AG10803 (cell line): ENCODE data around the gene PRKCE.

ENCODE experiments used
- DNase-seq: peaks from one replicate; pipeline ENCODE4 v3.0.0; 2010; ENCODE audit warnings: low read depth
- H3K4me3 ChIP-seq: 2 replicates; pipeline ENCODE4 v1.5.1; 2011; ENCODE audit warnings: mild to moderate bottlenecking, low read length, control low read depth
- CTCF ChIP-seq: conservative IDR thresholded peaks from 2 replicates; pipeline ENCODE4 v1.5.1; 2011; ENCODE audit warnings: mild to moderate bottlenecking, low read length, control low read depth, inconsistent platforms

Gene PRKCE

GRCh38 chr2:45897842-45898241 lies 246.4 kb downstream of the PRKCE start:
- DNase-seq: no peak
- no peak overlapping the region for H3K4me3 ChIP-seq
- TF ChIP-seq CTCF: no peak

GRCh38 chr2:45898819-45899218 lies 247.3 kb downstream of the PRKCE start:
- DNase-seq: no peak
- no peak for TF ChIP-seq CTCF
- no peak overlapping the region for H3K4me3 ChIP-seq

- DNase-seq: no peak
These were observed 248.5 kb downstream of the PRKCE start for GRCh38 chr2:45899926-45900325.

GRCh38 chr2:45901468-45902032 lies 250.1 kb downstream of the PRKCE start:
- TF ChIP-seq CTCF: no peak
- DNase-seq: no peak
- H3K4me3 ChIP-seq: no peak overlapping the region

More at GRCh38 chr2:45899926-45900325, 248.5 kb downstream of the PRKCE start:
- no peak overlapping the region for H3K4me3 ChIP-seq
- no peak for TF ChIP-seq CTCF

GRCh38 chr2:45902380-45902779 lies 250.9 kb downstream of the PRKCE start:
- no peak for TF ChIP-seq CTCF

GRCh38 chr2:45902781-45903375 lies 251.4 kb downstream of the PRKCE start:
- no peak overlapping the region for H3K4me3 ChIP-seq
- DNase-seq: no peak
- no peak for TF ChIP-seq CTCF

More at GRCh38 chr2:45902380-45902779, 250.9 kb downstream of the PRKCE start:
- no peak for DNase-seq
- no peak overlapping the region for H3K4me3 ChIP-seq

- no peak for TF ChIP-seq CTCF
- DNase-seq: peak; percentile 58
- peak overlapping the region; percentile 33 for H3K4me3 ChIP-seq
These were observed 252.9 kb downstream of the PRKCE start for GRCh38 chr2:45904267-45904945.
